Kidney epithelial cell (primary cell): Measurements from ENCODE around the gene CTRB2. TPM values are rescaled to one million over a fixed set of nuclear protein-coding genes. Genes with fewer than 3 reads are reported as not detected.

Experiments used
- DNase-seq: peaks from one replicate; pipeline ENCODE4 v3.0.0-alpha.2; 2010; ENCODE audit warnings: low read depth
- H3K27me3 ChIP-seq: 2 replicates; pipeline ENCODE4 v1.6.0; 2011; ENCODE audit warnings: low read length; ENCODE audit not compliant: control insufficient read depth, insufficient read depth
- H3K36me3 ChIP-seq: 2 replicates; pipeline ENCODE4 v1.5.1; 2011; ENCODE audit warnings: low read length; ENCODE audit not compliant: control insufficient read depth, insufficient read depth
- H3K4me3 ChIP-seq: 2 replicates; pipeline ENCODE4 v1.5.1; 2011; ENCODE audit warnings: low read depth, mild to moderate bottlenecking, control low read depth, low read length
- CTCF ChIP-seq: IDR thresholded peaks from 2 replicates; pipeline ENCODE4 v1.5.1; 2011; ENCODE audit warnings: mild to moderate bottlenecking, moderate library complexity, low read length, control low read depth, inconsistent platforms; ENCODE audit not compliant: insufficient read depth, poor library complexity, severe bottlenecking
- total RNA-seq: library from RNA; depleted of rRNA; stranded (reverse); fragments of >200 nt; gene quantifications from 2 replicates; pipeline ENCODE4 v1.2.3, GENCODE V29; 2015

Gene CTRB2
- total RNA-seq, 1 donor from 2014 or later: not detected

DNA sequence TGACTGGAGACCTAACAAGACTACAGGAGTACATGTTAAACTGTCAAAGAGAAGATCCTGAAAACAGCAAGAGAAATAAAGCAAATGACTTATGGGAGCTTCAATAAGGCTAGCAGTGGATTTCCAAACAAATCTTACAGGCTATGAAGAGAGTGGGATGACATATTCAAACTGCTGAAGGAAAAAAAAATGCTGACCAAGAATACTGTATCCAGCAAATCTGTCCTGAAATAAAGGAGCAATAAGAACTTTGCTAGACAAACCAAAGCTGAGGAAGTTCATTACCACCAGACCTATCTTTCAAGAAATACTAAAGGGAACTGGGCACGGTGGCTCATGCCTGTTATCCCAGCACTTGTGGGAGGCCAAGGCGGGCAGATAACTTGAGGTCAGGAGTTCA lies 30.0 kb downstream of the CTRB2 start:
- no peak for TF ChIP-seq CTCF
- no peak overlapping the region for H3K4me3 ChIP-seq
- no peak for DNase-seq

DNA sequence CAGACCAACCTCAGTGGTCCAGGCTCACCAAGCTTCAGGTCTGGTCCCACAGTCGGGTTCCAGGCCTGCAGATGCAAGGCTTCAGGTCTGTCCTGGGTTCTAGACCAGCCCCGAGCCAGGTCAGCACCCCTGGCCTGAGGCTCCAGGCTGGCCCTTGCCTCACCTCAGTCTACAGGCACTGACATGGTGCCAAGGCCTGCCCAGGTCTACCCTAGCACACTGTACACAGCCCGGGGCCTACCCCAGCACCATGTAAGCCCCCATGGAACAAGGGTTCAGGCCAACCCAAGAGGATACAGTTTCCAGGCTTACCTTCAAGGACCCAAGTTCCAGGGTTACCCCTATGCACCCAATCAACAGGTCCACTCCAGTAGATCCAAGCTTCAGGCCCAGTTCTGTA lies 31.9 kb downstream of the CTRB2 start:
- H3K36me3 ChIP-seq: peaks cover under 1% of the 10 kb centered on the region
- DNase-seq: no peak
- H3K27me3 ChIP-seq: no peaks in the 10 kb centered on the region
- TF ChIP-seq CTCF: no peak
- H3K4me3 ChIP-seq: no peak overlapping the region

More for the DNA sequence above, 30.0 kb downstream of the CTRB2 start:
- no peaks in the 10 kb centered on the region for H3K36me3 ChIP-seq
- H3K27me3 ChIP-seq: no peaks in the 10 kb centered on the region

DNA sequence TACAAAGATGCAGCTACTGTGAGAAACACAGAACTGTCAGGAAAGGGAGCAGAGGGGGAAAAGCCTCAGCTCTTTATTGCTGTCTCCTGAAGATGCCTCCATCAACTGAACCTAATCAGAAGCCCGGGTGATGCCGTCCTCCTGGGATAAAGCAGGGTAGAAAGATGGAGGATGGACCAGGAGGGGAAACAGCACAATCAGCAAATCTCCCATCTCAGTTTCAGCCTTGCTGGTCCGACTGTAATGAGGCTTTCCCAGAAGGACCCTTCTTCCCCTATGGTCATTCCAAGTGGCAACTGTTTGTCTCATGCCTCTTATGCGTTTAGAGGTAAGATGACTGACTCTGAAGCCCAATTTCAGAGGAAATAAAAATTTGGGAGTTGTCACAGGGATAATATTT lies 34.4 kb downstream of the CTRB2 start:
- Histone ChIP-seq H3K36me3 (peaks cover 6% of the 10 kb centered on the region), H3K4me3 (no peak overlapping the region), H3K27me3 (no peaks in the 10 kb centered on the region)
- TF ChIP-seq CTCF: no peak
- DNase-seq: no peak

GRCh38 chr16:75169899-75170405 lies 37.0 kb downstream of the CTRB2 start:
- H3K27me3 ChIP-seq: no peaks in the 10 kb centered on the region
- peaks cover 6% of the 10 kb centered on the region for H3K36me3 ChIP-seq
- no peak for TF ChIP-seq CTCF
- no peak for DNase-seq
- H3K4me3 ChIP-seq: no peak overlapping the region

- DNase-seq: no peak
Measured at GRCh38 chr16:75160386-75160785, 46.6 kb downstream of the CTRB2 start.

More at GRCh38 chr16:75160386-75160785, 46.6 kb downstream of the CTRB2 start:
- H3K36me3 ChIP-seq: no peaks in the 10 kb centered on the region
- no peaks in the 10 kb centered on the region for H3K27me3 ChIP-seq
- no peak for TF ChIP-seq CTCF
- no peak overlapping the region for H3K4me3 ChIP-seq

Other genes with a start within 250 kb of the CTRB2 start
- 16.0 and 23.4 TPM in 2 replicates for gene WDR59, start 222.0 kb downstream of the CTRB2 start, total RNA-seq
- gene ZNRF1, start 208.1 kb downstream of the CTRB2 start, total RNA-seq: 18.6 and 31.3 TPM in 2 replicates
- gene LDHD, start 90.4 kb downstream of the CTRB2 start, total RNA-seq: 0.55 TPM in 1 of 2 replicates, not detected in the other
- gene ZFP1, start 58.6 kb downstream of the CTRB2 start, total RNA-seq: 10.3 and 12.0 TPM in 2 replicates
- not detected in 2 replicates for gene CTRB1, start 11.8 kb upstream of the CTRB2 start, total RNA-seq
- gene BCAR1, start 44.5 kb upstream of the CTRB2 start, total RNA-seq: 93.8 and 119 TPM in 2 replicates
- gene CFDP1, start 226.3 kb upstream of the CTRB2 start, total RNA-seq: 38.0 and 59.7 TPM in 2 replicates